Parathyroid adenoma (tissue), 2 donors: ENCODE results near the gene LENG9.
A peak's percentile ranks its signal among the peaks of the same experiment; 100 is the strongest.

Source experiments
- H2AFZ ChIP-seq: fragments of 300-600 bp; sonication (generic); one replicate; pipeline ENCODE4 v1.7.0; 2017; ENCODE audit warnings: antibody characterized with exemption, mild to moderate bottlenecking
- H3K27ac ChIP-seq: fragments of 300-600 bp; sonication (generic); one replicate; pipeline ENCODE4 v1.7.0; 2017
- H3K27me3 ChIP-seq: fragments of 300-600 bp; sonication (generic); one replicate; pipeline ENCODE4 v1.7.0; 2017; ENCODE audit warnings: low read length; ENCODE audit not compliant: control insufficient read depth, insufficient read depth
- H3K36me3 ChIP-seq: fragments of 300-600 bp; sonication (generic); one replicate; pipeline ENCODE4 v1.7.0; 2017; ENCODE audit warnings: low read length; ENCODE audit not compliant: control insufficient read depth, insufficient read depth
- H3K4me1 ChIP-seq: fragments of 300-600 bp; sonication (generic); one replicate; pipeline ENCODE4 v1.7.0; 2017; ENCODE audit warnings: control low read depth
- H3K4me2 ChIP-seq: fragments of 300-600 bp; sonication (generic); one replicate; pipeline ENCODE4 v1.7.0; 2017; ENCODE audit warnings: low read length
- H3K4me3 ChIP-seq: fragments of 300-600 bp; sonication (generic); one replicate; pipeline ENCODE4 v1.7.0; 2017; ENCODE audit warnings: low read depth, low read length
- H3K79me2 ChIP-seq: fragments of 300-600 bp; sonication (generic); one replicate; pipeline ENCODE4 v1.7.0; 2017; ENCODE audit warnings: control low read depth
- H3K9ac ChIP-seq: fragments of 300-600 bp; sonication (generic); one replicate; pipeline ENCODE4 v1.7.0; 2017; ENCODE audit warnings: mild to moderate bottlenecking
- H3K9me3 ChIP-seq: fragments of 300-600 bp; sonication (generic); one replicate; pipeline ENCODE4 v1.7.0; 2017; ENCODE audit warnings: low read length; ENCODE audit not compliant: control insufficient read depth
- TF ChIP-seq, protein P1 (sequence below): fragments of 300-600 bp; sonication (generic); IDR thresholded peaks from one replicate; pipeline ENCODE4 v1.7.0; 2017; ENCODE audit warnings: antibody characterized with exemption, mild to moderate bottlenecking
- donor health status: primary hyperparathyroidism.

The LENG9 gene

DNA sequence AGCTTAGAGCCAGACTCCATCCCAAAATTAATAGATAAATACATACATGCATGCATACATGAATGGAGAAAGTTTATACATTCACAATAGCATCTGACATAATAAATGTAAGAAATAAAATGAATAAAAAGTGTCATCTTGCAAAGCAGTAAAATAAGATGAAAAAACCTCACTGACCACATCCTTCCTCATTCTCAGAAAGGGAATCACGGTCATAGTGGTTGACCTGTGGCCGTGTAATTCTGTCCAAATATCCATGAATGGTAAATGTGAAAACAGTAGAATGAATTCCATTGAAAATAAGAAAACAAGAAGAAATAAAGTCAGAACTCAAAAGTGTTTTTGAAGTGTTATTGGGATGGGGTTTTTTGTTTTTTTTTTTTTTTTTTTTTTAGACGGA lies 19.3 kb upstream of the LENG9 start:
- no peak overlapping the region for H3K4me2 ChIP-seq
- H3K27me3 ChIP-seq = no peaks in the 10 kb centered on the region
- no peak overlapping the region for H3K4me3 ChIP-seq
- no peaks in the 10 kb centered on the region for H3K4me1 ChIP-seq
- TF ChIP-seq, protein P1, sequence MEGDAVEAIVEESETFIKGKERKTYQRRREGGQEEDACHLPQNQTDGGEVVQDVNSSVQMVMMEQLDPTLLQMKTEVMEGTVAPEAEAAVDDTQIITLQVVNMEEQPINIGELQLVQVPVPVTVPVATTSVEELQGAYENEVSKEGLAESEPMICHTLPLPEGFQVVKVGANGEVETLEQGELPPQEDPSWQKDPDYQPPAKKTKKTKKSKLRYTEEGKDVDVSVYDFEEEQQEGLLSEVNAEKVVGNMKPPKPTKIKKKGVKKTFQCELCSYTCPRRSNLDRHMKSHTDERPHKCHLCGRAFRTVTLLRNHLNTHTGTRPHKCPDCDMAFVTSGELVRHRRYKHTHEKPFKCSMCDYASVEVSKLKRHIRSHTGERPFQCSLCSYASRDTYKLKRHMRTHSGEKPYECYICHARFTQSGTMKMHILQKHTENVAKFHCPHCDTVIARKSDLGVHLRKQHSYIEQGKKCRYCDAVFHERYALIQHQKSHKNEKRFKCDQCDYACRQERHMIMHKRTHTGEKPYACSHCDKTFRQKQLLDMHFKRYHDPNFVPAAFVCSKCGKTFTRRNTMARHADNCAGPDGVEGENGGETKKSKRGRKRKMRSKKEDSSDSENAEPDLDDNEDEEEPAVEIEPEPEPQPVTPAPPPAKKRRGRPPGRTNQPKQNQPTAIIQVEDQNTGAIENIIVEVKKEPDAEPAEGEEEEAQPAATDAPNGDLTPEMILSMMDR = no peak
- no peak overlapping the region for H2AFZ ChIP-seq
- H3K36me3 ChIP-seq = no peaks in the 10 kb centered on the region
- H3K27ac ChIP-seq = no peak overlapping the region
- H3K9me3 ChIP-seq = no peaks in the 10 kb centered on the region
- no peak overlapping the region for H3K9ac ChIP-seq
- no peaks in the 10 kb centered on the region for H3K79me2 ChIP-seq

DNA sequence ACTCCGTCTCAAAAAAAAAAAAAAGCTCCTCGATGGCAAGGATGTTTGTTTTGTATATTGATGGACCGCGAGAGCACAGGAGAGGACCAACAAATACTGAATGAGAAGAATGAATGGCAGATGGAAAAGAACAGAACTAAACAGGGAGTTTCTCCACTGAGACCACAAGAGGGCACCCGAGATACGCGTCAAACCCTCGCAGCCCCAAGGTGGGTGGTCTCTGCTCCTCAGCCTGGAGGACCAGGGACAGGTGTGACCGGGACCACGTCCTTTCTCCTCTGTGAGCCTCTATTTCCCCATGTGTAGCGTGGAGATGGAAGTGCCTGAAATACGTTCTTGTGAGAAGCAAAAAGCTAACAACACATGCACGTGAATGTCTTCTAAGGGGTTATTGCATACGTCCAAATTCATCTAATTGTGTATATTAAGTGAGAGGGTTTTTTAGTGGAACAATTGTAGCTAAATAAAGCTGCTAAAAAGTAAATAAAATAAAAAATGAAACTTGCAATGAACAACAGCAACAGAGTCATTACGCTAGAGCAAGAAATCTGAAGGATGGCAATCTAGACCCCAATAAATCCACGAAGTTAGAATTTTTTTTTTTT lies 17.9 kb upstream of the LENG9 start:
- no peaks in the 10 kb centered on the region for H3K9me3 ChIP-seq
- no peak overlapping the region for H3K4me3 ChIP-seq
- H3K27ac ChIP-seq = no peak overlapping the region
- H2AFZ ChIP-seq = peak overlapping the region; percentile 67
- no peaks in the 10 kb centered on the region for H3K36me3 ChIP-seq
- no peak overlapping the region for H3K9ac ChIP-seq
- no peaks in the 10 kb centered on the region for H3K79me2 ChIP-seq
- no peaks in the 10 kb centered on the region for H3K4me1 ChIP-seq
- TF ChIP-seq, protein P1 = peak; percentile 68
- no peaks in the 10 kb centered on the region for H3K27me3 ChIP-seq
- H3K4me2 ChIP-seq = no peak overlapping the region

DNA sequence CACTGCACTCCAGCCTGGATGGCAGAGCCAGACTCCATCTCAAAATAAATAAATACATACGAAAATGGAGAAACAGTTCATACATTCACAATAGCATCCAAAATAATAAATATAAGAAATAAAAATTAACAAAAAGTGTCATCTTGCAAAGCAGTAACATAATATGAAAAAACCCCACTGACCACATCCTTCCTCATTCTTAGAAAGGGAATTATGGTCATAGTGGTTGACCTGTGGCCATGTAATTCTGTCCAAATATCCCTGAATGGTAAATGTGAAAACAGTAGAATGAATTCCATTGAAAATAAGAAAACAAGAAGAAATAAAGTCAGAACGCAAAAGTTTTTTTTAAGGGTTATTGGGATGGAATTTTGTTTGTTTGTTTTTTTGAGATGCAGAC lies 16.5 kb upstream of the LENG9 start:
- H3K4me2 ChIP-seq = no peak overlapping the region
- TF ChIP-seq, protein P1 = no peak
- H3K79me2 ChIP-seq = no peaks in the 10 kb centered on the region
- H3K36me3 ChIP-seq = no peaks in the 10 kb centered on the region
- H3K4me3 ChIP-seq = no peak overlapping the region
- no peak overlapping the region for H3K9ac ChIP-seq
- no peaks in the 10 kb centered on the region for H3K9me3 ChIP-seq
- no peak overlapping the region for H3K27ac ChIP-seq
- H3K4me1 ChIP-seq = no peaks in the 10 kb centered on the region
- H2AFZ ChIP-seq = no peak overlapping the region
- no peaks in the 10 kb centered on the region for H3K27me3 ChIP-seq

DNA sequence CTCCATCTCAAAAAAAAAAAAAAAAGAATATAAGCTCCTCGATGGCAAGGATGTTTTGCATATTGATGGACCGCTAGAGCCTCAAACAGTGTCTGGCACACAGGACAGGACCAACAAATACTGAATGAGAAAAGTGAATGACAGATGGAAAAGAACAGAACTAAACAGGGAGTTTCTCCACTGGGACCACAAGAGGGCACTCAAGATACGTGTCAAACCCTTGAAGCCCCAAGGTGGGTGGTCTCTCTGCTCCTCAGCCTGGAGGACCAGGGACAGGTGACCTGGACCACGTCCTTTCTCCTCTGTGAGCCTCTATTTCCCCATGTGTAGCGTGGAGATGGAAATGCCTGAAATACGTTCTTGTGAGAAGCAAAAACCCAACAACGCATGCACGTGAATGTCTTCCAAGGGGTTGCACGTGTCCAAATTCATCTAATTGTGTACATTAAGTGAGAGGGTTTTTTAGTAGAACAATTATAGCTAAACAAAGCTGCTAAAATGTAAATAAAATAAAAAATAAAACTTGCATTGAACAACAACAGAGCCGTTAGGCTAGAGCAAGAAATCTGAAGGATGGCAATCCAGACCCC lies 15.2 kb upstream of the LENG9 start:
- Histone ChIP-seq H3K27me3 (no peaks in the 10 kb centered on the region), H3K4me1 (no peaks in the 10 kb centered on the region), H3K4me3 (no peak overlapping the region), H3K79me2 (no peaks in the 10 kb centered on the region), H3K9me3 (no peaks in the 10 kb centered on the region), H3K9ac (no peak overlapping the region), H3K4me2 (no peak overlapping the region), H3K36me3 (no peaks in the 10 kb centered on the region), H3K27ac (no peak overlapping the region), H2AFZ (no peak overlapping the region)
- TF ChIP-seq, protein P1 = peak; percentile 38

DNA sequence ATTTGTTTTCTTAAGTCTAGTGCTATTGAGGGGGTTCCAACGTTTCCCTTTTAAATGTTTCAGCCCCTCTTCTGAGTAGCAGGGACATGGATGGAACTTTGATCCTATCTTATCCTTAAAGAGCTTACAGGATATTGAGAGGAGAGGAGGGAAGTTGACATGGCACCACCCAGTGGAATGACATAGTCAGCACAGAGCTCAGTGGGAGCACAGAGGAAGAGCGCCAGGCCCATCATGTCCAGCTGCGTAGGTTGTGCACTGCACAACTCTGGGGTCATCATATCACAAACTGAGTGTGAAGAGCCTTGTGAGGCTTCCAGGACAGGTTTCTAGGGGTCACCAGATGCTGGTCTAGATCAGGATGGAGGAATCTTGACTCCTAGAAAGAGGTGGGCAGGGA lies 14.1 kb upstream of the LENG9 start:
- H3K4me2 ChIP-seq = no peak overlapping the region
- TF ChIP-seq, protein P1 = no peak
- no peak overlapping the region for H3K9ac ChIP-seq
- no peaks in the 10 kb centered on the region for H3K79me2 ChIP-seq
- H3K27me3 ChIP-seq = no peaks in the 10 kb centered on the region
- no peaks in the 10 kb centered on the region for H3K9me3 ChIP-seq
- H2AFZ ChIP-seq = no peak overlapping the region
- no peaks in the 10 kb centered on the region for H3K36me3 ChIP-seq
- peaks cover 5% of the 10 kb centered on the region for H3K4me1 ChIP-seq
- H3K4me3 ChIP-seq = no peak overlapping the region
- H3K27ac ChIP-seq = no peak overlapping the region
